ENCODE results near the gene PDHB. TPM values are rescaled to one million over a fixed set of nuclear protein-coding genes. Genes with fewer than 3 reads are reported as not detected.
"Not testable (repeated sequence)": the region's sequence is repeated elsewhere in the genome, so short reads cannot be mapped to it uniquely, and the experiment has no call there.

Gene PDHB
- total RNA-seq = 56.4 and 59.3 TPM in 2 replicates

DNA sequence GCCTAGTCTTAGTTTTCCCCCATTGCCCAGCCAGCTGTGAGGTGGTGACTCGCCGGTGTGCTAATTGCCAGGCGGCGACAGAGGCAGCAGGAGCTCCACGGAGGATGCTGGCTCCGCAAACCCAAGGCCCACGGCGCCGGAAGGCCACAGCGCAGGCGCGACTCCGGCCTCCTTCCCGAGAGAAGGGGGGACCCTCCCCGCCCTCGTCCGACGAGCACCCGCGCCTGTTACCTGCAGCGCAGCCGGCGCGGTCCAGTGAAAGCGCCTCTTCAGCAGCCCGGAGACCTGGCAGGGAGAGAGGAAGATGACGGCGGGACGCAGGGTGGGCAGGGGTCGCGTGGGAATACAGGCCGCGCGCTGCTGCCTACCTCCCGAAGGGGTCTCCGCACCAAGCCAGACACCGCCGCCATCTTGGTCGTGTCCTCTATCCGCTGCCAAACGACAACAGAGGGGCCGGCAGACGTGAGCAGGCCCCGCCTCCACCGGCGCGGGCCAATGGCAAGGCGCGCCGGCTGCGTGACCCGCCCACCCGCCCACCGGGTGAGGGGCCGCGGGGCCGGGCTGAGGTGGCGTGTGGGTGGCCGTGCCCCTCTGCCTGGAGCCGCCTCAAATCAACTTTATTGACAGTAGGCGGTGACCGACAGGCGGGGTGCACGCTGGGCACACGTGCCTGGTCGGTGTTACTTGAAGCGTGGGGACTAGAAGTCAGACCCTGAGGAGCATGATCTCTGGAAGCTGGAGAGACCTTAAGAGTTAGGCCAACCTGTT is at the start of gene PDHB:
PDHB (minus strand) TSS at position 433 of the 768 bp plus-strand sequence; CDS start at position 410, 23 bp downstream.
- DNase-seq (ENCODE audit: low read depth in 2 of 2) = peak; percentile 90 to 93

DNA sequence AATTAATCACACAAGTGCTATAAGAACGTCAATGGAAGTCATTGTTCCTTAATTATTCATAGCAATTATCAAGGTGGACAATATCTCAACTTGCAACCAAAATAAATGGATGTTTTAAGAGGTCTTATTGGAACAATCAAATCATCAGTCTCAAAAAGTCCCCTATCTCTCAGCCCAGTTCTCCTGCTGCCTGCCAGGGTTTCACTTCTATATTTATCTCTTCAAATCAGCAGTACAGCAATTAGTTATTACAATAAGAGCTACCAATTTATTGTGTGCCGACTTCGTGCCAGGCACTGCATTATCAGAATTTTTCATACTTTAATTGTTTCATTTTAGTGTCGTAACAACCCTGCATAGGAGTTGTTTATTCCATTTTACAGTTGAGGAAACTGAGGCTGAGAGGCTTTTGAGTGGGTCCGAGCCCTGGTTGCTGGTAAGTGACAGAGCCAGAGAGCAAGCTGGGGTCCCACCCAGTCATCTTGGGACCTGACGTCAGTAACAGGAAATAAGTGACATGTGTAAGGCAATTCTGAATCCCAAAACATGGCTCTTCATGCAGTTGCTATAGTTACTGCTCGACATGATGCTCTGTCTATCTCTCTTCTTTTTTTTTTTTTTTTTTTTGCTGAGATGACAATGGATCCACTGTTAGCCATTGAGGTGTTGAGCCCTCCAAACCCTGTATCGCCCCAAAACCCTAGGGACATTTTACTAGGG is 49.4 kb upstream of the PDHB start:
- DNase-seq (ENCODE audit: low read depth in 2 of 2) = no peak

DNA sequence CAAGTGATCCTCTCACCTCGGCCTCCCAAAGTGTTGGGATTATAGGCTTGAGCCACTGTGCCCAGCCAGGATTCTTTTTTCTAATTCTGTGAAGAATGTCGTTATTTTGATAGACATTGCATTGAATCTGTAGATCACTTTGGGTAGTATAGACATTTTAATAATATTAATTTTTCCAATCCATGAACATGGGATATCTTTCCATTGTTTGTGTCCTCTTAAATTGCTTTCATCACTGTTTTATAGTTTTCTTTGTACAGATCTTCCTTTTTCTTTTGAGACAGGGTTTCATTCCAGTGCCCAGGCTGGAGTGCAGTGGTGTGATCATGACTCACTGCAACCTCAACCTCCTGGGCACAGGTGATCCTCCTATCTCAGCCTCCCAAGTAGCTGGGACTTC is 46.7 kb upstream of the PDHB start:
- DNase-seq (ENCODE audit: low read depth in 2 of 2) = no peak

DNA sequence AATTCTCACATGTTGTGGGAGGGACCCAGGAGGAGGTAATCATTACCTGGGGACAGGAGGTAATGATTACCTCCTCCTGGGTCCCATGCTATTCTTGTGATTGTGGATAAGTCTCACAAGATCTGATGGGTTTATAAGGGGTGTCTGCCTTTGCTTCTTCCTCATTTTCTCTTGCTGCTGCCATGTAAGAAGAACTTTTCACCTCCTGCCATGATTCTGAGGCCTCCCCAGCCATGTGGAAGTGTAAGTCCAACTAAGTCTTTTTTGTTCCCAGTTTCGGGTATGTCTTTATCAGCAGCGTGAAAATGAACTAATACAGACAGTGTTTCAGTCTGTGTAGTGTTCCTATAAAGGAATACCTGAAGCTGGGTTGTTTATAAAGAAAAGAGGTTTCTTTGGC is 45.1 kb upstream of the PDHB start:
- DNase-seq (ENCODE audit: low read depth in 2 of 2) = no peak

DNA sequence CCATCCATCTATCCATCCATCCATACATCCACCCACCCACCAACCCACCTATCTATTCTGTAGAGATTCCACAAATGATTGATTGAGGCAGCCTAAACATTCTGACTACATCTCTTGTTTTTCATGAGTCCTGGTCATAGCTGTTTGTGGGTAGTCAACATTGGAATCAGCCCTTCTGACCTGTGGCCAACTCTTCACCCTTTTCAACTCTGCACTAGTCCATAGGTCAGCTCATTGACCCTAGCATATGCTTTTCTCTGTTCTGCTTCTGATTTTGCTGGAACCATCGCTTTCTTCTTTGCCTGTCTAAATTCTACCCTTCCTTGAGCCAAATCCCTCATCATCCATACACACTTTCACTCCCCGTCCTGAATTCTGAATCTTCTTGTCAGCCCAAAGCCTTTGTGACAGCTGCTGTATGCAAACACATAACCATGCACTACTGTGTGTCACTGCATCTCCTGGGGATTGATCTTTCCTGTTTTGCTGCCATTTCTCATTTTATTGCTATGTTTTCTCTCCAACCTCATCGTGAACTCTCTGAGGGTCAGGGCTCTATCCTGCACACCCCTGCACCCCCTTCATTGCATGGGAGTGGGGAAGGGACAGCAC is 41.4 kb upstream of the PDHB start:
- no peak for DNase-seq (ENCODE audit: low read depth in 2 of 2)

DNA sequence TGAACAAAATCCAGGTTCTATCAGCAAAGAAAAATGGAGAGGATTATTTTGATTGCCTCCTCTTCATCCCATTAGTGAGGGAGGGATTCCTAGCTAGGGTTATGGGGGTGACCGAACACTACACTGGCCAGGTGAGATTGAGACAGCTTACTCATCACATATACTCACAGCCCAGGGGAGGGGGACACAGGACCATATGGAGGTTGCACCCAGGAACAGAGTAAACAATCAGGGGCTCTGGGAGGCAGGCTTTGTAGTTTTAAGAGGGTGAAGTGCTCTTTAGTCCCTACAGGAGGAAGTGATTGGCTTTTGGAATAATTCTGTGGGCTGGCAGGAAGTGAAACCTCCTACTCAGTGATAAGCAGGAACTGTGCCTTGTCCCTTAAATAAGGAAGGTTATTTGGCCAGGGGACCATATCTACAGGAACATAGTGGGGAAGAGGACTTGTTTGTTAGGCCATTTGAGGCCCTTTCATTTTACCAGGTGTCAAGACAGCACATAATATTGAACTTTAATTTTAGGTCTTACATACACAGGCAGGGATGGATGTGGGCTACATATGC is 40.8 kb upstream of the PDHB start:
- DNase-seq (ENCODE audit: low read depth in 2 of 2) = no peak

DNA sequence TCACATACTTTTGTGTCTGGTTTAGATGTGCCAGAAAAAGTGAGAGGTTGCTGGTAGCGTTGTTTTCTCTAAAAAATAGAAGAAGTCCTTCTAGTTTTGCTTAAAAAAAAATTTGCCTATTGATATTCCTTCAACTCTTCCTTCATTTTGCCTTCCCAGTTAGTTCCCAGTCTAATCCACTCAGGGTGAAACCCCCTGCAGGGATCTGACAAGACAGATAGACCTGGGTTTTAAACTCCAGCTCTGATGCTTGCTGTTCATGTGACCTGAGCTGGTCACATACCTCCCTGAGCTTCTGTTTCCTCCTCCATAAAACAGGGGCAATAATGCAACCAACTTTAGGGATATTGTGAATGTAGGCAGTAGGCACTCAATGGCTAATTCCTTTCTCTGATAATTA is 39.6 kb upstream of the PDHB start:
- DNase-seq (ENCODE audit: low read depth in 2 of 2) = no peak

DNA sequence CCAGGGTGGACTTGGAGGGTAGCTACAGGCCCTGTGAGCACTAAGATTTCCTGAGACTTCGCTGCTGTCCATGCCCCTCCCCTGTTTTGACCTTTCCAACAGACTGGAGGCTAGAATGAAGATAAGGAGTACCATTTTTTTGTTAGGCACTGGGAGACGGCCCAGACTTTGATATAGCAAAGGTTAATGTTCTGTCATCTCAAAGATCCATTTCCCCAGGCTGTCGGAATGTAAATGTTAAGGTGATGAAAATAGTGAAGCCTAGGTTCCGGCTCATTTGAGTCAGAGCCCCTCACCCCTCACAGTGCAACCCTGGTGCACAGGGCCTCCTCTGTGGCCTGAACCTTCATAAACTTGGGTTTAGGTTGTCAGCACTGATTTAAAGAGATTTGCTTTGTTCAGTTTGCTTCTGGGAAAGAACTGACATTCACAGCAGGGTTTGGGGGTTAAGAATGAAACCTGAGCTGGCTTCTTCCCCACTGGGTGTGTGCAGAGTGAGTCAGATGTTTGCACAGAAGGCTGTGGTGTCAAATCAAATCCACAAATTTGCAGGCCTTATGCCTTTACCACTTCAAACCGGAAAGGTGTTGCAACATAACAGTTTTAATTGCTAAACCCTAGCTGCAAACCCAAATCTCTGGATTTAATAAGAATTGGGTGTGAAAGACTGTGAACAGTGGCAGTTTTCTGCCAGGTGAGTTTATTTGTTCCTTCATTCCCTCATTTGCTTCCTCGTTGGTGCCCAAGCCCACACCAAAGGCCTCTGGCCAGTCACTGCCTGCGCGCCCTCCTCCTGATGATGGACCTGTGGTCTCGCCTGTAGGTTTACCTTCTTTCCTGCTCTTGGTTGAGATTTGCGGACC is 37.6 kb upstream of the PDHB start:
- DNase-seq (ENCODE audit: low read depth in 2 of 2) = peak; percentile 42 to 64

DNA sequence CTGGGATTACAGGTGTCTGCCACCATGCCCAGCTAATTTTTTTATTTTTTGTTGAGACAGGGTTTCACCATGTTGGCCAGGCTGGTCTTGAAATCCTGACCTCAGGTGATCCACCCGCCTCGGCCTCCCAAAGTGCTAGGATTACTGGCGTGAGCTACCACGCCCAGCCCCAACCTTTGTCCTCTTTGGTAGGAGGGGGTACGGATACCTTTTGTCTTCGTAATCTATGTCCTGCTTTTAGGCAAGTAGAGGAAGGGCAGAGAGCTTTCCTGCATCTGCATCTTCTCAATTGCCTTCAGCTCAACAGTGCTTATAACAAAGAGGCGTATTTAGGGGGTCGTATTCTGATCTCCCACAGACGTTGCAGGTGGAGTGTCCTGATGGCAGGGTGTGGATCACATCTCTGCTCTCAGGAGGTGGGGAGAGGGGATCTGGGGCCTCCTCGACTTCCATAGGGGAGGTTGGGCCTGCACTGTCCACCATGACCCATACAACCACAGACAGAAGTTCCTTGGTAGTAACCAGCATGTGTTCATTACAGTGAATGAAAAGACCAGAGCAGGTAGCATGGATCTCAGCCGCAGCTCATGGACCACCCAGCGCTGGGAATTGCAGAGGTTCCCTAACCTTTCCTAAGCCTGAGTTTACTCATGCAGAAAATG is 36.9 kb upstream of the PDHB start:
- no peak for DNase-seq (ENCODE audit: low read depth in 2 of 2)

DNA sequence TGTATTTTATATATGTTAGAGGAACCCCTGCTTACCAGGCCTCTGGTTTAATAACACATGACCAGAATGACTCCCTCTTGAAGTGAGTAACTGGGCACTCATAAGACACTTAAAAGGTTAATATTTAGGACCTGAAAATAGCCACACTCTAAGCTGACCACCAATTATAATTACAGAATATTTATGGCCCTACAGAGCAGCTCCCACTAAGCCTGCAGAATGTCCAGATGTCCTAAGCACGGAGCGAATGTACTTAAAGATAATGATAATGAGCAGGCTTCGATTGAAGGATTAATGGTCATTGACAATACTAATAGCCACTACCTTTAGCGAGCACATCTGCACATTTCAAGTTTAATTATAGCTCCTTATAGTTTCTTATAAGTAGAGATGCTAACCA is 35.5 kb upstream of the PDHB start:
- DNase-seq (ENCODE audit: low read depth in 2 of 2) = no peak

DNA sequence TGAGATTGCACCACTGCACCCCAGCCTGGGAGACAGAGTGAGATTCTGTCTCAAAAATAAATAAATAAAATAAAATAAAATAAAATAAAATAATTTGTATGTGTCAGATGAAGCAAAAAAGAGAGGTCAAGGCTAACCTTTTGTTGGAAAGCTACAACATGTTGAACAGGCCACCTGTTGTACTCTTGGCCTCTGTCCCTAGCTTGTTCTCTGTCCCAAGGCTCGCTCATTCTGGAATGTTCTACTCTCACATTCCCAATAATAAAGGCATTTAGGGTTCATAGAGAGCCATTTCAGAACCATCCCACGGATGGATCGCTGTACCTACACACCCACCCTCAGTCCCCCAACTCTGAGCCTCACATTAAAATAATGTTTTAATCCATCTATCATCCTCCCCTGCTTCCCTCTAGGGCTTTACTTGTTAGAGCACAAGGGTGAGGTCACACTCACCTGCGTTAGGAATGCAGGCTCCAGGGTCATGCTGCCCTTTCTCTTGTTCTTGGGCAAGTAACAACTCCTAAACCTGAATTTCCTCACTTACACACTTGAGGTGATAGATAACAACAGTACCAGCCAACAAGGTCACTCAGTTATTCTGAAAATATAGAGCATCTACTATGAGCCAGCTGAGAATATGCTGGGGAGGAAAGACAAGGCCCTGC is 33.4 kb upstream of the PDHB start:
- no peak for DNase-seq (ENCODE audit: low read depth in 2 of 2)

DNA sequence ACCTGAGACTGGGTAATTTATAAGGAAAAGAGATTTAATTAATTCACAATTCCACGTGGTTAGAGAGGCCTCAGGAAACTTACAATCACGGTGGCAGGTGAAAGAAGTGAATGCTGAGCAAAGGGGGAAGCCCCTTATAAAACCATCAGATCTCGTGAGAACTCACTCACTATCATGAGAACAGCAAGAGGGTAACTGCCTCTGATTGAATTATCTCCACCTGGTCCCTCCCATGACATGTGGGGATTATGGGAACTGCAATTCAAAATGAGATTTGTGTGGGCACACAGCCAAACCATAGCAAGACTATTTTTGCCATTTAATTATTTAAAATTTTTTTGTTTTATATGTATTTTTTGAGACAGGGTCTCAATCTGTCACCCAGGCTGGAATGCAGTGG is 31.2 kb upstream of the PDHB start:
- DNase-seq (ENCODE audit: low read depth in 2 of 2) = peak in 1 of 2 donors; percentile 8

DNA sequence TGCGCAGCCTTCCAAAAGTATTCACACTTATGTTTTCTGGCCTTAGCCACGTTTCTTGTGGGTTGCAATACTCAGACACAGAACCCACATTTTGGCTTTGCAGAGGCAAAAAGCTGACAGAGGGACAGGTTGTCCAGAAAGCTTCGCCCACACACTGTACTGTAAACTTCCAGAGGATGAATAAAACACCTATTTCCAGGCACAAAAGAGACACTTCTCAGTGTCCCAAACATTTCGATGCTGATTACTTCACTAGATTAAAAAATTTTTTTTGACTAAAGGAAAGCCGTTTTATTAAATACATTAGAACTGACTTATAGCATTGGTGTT is 30.3 kb upstream of the PDHB start:
- DNase-seq (ENCODE audit: low read depth in 2 of 2) = no peak

DNA sequence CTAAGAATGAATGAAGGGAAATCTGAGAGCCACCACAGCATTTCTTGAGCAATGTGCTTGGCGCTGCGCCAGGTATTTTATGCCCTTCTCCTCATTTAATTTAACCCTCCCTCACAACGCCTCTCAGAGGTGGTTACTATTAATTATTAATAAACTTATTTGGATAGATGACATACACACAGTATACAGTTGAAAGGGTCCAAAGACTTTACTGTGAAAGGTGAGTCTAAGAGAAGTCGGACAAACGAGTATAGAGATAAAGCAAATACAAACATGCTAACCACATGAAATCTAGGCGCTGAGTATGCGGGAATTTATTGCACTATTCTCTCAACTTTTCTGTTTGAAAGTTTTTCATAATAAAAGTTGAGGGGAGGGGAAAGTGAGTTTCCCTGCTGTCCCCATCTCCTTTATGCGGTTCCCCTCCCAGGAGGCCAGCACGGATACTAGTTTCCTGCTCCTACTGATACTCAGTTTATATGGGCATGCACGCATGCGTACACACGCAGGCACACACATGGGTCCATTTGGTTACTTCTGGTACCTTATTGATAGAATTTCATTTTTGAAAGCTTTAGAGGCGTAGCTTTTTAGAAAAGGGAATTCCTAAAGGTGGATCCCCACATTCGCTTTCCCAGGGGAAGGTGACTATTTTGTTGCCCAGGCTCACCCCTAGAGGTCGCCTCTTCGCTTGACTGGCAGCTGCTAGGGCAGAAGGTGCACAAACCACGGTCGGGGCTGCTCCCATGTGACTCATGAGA is 29.7 kb upstream of the PDHB start:
- DNase-seq (ENCODE audit: low read depth in 2 of 2) = peak; percentile 68

DNA sequence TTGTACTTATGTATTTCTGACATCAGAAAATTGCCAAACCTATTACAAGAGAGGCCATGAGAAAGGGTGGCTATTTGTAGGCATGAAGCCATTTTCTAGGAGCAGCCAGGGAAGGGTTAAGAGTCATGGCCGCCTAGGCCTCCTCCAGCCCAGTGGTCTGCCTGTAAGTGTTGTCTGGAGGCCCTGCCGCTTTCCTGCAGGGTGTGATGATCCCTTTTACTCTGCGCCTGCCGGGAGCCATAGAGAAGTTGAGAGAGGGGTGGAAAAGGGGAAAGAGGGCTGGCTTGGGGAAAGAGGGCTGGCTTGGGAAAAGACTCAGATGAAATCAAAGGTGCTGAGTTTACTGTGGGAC is 29.2 kb upstream of the PDHB start:
- no peak for DNase-seq (ENCODE audit: low read depth in 2 of 2)

DNA sequence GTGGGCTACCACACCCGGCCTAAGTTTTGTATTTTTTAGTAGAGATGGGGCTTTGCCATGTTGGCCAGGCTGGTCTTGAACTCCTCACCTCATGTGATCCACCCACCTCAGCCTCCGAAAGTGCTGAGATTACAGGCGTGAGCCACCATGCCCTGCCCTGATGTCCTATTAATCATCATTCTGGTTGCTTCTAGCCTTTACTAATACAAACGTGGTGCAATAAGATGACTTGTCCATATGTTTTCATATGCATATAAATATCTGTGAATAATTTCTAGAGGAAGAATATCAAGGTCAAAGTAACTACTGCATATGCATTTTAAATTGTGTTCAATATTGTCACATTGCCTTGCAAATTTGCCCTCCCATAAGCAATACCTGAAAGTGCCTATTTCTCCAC is 25.5 kb upstream of the PDHB start:
- no peak for DNase-seq (ENCODE audit: low read depth in 2 of 2)

DNA sequence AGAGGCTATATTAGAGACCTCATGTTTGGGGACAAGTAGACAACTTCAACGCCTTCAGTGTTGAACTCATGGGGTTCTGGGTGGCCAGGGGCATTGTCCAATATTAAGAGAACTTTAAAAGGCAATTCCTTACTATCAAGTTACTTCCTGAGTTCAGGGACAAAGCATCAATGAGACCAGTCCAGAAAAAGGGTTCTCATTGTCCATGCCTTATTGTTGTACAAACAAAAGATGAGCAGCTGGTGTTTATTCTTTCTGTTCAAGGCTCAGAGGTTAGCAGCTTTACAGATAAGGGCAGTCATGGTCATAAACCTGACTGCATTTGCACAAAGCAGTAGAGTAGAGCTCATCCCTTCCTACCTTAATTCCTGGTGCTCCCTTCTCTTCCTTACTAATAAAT is 18.5 kb upstream of the PDHB start:
- DNase-seq (ENCODE audit: low read depth in 2 of 2) = no peak

DNA sequence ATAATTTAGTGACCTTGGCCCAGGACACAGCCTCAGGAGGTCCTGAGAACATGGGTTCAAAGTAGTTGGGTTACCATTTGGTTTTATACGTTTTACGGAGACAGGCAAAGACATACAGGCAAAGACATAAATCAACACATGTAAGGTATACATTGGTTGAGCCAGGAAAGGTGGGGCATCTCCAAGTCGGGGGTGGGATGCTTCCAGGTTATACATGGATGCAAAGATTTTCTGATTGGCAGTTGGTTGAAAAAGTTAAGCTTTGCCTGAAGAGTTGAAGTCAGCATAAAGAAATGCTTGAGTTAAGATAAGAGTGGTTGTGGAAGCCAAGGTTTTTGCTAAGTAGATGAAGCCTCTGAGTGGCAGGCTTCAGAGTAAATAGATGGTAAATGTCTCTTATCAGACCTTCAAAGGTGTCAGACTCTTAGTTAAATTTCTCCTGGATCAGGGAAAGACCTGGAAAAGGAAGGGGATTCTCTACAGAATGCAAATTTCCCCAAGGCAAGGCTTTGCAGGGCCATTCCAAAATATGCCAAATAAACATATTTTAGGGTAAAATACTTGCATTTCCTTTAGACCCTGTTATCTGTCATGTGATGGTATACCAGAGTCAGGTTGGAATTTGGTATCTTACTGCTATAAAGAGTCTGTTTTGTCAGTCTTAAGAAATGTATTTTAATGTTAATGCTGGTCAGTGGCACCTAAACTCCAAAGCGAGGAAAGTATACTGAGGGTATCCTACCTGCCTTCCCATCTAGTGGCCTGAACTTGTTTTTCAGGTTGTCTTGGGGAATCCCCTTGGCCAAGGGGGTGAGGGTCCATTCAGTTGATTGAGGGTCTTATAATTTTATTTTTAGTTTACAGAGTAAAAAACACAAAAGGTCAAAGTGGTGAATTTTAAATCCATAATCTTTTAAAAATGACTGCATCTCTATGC is 8.2 kb upstream of the PDHB start:
- DNase-seq (ENCODE audit: low read depth in 2 of 2) = no peak

DNA sequence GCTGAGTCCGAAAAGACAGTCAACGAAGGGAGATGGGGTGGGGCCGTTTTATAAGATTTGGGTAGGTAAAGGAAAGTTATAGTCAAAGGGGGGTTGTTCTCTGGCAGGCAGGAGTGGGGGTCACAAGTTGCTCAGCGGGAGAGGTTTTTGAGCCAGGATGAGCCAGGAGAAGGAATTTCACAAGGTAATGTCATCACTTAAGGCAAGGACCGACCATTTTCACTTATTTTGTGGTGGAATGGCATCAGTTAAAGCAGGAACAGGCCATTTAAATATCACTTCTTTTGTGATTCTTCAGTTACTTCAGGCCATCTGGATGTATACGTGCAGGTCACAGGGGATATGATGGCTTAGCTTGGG is 7.3 kb upstream of the PDHB start:
- DNase-seq (ENCODE audit: low read depth in 2 of 2) = not testable (repeated sequence)
